ENCODE measurements around the gene IQSEC1.

IQSEC1 gene

DNA sequence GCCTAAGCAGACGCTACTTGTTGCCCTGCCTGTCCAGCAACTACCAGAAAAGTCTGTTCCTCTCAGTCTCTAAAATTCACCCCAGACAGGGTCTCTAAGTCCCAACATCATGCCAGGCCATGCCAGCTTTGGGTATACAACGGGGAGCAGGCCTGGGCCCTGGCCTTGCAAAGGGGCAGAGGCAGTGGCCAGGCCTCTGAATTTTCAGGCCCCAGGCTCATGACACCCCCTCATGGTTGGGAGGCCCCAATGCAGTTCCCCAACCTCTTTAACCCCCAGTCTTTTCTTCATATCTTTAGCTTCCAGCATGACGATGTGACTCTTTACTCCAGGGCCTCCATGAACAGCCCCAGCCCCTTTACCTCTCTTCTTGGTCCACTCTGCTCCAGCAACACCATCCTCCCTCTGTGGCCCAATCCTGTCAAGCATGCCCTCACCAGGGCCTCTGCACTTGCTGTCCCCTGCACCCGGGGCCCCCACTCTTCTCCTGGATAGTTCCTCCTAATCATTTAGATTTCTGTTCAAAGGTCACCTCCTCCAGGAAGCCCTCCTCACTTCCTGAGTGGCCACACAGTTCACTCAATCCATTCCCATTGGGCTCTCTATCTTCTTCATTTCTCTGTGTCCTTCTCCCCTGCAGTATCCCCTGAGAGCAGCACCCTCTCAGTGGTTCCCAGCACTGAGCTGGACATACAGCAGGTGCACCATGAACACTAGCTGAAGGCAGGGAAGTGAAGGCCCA lies 4.8 kb downstream of the IQSEC1 start:
- DNase-seq (ENCODE audit: low read depth in 2 of 2) = no peak

DNA sequence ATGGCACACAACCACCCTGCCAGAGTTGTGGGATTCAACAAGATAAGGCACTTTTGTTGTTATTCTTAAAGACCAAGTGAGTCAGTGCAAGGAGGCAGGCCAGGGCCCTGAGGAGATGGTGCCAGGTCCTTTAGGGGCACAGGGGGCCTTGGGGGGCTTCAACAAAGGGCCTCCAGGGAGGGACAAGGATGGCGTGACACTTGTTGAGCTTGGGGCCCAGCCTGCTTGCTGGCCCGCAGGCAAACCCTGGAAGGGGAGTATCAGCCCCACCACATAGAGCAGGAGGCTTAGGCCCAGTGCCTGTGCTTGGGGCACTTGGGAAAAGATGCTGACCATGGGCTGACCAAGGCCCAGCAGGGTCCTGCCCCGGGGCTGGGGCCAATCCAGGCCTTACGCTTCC lies 5.5 kb downstream of the IQSEC1 start:
- DNase-seq (ENCODE audit: low read depth in 2 of 2) = no peak

DNA sequence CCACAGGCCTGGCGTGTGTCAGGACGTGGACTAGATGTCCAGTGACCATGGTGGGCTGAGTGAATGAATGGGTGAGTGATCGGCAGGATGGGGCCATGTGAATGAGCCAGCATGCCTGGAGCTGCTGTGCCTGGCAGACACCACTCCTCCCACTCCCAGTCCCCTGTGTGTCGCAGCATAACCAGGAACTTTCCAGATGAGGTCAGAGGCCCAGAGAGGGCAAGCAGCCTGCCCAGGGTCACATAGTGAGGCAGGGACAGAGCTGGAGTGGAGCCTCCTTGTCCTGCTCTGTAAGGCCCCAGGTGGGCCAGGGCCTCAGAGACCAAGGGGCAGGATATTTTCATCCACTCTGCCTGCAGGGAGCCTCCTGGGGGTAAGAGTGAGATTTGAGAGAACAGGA lies 6.4 kb downstream of the IQSEC1 start:
- no peak for DNase-seq (ENCODE audit: low read depth in 2 of 2)

DNA sequence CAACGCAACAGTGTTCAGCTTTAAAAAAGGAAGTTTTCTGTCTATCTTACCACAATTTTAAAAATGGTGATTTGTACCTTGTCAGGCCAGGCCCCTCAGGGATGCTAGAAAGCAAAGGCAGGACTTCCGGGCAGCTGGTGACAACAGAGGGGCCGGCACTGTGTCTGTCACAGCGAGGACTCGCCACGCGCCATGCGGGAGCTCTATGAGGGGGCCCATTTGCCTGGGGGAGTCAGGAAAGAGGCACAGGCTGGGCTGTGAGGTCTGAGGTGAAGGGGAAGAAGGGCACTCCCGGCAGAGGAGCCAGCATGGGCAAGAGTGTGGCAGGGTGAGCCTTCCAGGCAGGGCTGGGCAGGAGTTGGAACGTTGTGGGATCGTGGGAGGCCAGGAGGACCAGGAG lies 7.0 kb downstream of the IQSEC1 start:
- no peak for DNase-seq (ENCODE audit: low read depth in 2 of 2)

DNA sequence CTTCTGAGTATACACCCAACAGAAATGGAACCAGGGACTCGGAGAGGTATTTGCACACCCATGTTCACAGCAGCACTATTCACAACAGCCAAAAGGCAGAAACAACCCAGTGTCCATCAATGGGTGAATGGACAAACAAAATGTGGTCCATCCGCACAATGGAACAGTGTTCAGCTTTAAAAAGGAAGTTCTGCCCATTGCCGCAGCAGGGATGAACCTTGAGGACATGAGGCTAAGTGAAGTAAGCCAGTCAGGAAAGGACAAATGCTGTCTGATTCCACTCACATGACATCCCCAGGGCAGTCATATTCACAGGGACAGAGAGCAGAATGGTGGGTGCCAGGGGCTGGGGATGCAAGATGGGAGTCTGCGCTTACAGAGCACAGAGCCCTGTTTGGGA lies 7.5 kb downstream of the IQSEC1 start:
- DNase-seq (ENCODE audit: low read depth in 2 of 2) = no peak

DNA sequence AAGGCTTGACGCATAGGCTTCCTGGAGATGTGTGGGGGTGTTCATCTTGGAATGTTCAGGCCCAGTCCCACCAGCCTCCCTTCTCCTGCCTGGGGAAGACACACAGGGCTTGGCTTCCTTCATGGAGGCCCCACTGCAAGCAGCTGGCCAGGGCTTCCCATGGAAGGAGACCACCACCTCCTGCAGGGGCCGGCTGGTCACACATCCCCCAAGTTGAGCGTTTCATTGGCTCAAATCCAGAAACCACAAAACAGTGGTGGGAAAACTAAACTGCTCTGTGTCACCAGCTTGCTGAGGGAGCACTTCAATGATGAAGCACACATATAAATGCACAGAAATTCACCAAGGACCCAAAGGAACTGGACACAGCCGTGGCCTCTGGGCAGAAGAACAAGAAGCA lies 8.3 kb downstream of the IQSEC1 start:
- DNase-seq (ENCODE audit: low read depth in 2 of 2) = no peak

DNA sequence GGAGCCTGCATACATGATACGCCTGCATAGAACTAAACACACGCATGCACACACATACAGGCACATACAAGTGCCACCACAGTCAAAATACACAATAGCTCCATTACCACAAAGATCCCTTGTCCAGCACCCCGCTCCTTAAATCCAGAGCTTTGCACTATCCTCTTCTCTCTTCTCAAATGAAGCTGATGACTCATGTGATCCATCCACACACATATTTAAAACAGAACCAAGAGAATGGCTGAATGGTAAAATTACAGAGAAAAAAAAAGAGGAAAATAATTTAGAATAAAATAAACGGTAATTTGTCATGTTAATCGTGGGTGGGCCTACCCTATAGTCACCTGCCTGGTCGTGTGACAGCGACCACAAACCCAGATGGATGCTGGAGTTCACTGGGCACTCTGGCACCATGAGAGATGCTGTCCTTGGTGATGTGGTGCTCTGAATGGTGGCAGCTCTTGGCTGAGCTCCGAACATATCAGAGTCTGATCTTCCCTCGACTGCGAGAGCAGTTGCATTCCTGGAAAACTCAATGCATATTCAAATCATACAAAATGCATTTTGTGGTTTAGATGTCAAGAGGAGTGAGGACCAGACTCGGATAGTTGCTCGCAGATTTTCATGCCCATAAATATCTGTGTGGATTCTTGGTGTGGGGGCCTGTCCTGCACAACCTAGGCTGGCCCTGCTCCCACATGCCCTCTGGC lies 8.9 kb downstream of the IQSEC1 start:
- DNase-seq (ENCODE audit: low read depth in 2 of 2) = no peak

DNA sequence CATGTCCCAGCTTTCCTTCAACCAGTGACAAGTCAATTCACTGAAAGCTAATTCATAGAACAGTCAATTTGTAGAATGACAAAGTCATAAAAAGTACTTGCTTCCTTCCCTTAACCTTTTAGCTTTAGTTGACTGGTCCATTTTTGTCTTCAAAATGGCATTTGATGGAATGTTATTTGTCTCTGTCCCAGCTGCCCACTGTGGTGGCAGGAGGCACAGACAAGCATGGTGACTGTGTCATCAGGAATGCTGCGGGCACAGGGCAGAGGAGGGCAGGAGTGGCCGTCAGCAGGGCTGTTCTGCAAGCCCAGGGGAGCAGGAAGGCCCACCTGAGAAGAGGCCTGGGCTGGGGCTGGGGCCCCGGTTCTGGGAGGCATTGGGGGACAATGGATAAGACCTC lies 10.0 kb downstream of the IQSEC1 start:
- no peak for DNase-seq (ENCODE audit: low read depth in 2 of 2)

DNA sequence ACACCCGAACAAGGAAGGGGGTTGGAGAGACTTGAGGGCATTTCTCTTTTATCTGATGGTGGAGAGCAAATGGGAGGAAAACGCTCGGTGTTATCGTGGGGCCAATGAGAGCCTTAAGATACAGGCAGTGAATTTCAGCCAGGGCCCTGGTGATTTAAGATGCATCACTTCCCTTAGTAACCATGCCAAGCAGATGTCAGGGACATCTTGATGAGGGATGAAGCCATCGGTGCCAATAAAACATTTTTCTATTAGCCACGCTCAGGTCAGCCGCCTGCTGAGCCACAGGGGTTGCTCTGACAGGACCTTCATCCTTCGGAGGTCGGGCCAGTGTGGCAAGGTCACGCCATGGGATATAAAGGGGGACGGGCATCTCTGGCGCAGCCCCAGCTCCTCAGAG lies 10.6 kb downstream of the IQSEC1 start:
- no peak for DNase-seq (ENCODE audit: low read depth in 2 of 2)

DNA sequence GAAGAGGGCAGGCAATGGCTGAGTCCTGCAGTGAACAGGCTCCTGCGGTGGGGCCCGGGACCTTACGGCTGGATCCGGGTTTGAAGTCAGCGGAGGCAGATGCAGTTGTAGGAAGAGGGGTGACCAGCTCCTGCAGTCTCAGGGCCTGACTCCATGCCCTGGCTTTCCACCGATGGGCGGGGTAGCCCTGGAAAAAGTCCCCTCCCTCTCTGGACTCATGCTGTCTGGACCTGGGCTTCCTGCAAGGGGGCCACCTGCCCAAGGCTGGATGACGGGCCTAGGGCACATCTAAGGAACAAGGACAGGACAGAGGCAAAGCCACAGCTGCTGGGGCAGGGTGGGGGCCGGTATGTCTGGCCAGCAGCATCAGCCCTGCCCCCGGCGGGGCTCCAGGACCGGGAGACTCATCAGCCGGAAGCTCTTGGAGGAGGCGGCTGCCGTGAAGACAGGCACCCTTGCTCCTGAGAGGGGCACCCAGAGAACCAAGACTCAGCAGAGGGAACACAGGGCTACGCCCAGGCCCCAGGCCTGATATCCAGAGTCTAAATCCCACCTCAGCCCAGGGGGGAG lies 12.8 kb downstream of the IQSEC1 start:
- DNase-seq (ENCODE audit: low read depth in 2 of 2) = no peak

DNA sequence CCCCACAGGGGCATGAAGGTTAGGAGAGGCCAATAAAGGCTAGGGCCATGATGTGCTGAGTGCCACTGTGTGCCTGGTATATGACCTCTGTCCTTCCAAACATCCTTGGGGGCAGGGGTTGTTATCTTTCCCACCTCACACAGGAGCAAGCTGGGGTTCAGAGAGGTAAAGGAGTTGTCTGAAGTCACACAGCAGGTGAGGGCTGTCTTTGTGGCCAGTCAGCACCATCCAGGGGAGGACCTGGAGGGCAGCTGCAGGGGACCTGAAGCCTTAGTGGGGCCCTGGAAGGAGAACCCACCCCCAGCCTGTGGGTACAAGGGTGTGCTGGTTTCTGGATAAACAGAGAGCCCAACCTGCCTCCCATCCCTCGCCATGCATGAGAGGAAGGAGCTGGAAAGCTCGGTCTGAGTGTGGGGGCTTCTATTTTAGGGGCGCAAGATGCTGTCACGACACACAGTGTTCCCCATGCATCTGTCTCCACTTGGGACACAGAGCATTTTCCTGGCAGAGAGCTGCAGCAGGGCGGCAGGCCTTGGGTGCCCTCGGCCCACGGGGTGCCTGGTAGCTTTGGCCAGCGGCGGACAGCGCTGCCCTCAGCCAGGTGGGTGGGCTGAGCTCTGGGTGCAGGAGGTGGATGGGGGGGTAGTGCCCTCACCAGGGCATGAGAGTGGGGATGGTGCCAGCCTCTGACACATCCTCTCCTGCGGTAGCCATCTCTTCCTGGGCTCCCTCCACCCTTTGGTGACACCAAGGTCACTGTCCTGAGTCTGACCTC lies 14.7 kb downstream of the IQSEC1 start:
- no peak for DNase-seq (ENCODE audit: low read depth in 2 of 2)

DNA sequence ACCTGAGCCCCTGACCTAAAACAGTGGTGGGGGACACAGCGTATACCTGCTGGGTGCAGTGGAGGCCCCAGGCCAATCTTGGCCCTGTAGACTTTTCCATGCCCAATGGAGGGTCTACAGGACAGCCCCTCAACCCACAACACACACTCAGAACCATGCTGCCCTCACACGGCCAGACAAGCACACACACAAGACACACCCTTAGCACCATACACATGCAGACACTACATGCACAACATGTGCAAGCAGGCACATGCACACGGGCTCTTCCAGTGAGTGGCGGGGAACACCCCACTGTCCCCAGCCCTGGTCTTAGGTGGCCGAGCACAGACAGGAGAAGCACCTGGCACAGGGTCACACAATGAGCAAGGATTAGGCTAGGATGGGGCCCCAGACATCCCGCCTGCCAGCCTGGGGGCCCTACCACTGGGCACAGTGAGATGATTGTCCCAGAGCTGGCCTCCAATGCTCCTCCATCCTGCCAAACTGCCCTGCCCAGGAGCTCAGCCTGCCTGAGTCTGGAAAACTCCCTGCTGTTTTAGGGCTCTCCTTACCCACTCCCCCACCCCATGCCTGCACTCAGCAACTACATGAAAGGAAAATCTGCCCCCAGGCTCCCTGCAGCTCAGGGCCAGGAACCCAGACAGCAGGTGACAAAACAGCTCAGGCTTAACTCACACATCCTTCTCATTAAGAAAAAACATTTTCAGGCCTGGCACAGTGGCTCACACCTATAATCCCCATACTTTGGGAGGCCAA lies 15.8 kb downstream of the IQSEC1 start:
- DNase-seq (ENCODE audit: low read depth in 2 of 2) = no peak

DNA sequence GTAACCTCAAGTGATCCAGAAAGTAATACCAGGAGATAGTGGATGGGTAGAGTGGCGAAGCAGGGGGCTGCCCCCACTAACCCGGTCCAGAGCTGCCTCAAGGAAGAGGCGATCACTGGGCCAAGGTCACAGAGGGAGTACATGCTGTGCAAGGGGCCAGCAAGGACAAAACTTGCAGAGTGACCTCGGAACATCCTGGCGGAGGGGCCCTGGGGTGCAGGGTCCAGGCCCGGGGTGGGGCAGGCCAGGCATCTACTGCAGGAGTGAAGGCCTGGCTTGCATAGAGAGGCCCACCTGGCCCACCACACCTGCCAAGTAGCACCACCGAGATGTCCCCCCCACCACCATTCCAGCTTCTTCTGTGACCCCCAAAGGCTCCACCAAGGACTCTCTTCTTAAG lies 17.6 kb downstream of the IQSEC1 start:
- no peak for DNase-seq (ENCODE audit: low read depth in 2 of 2)

DNA sequence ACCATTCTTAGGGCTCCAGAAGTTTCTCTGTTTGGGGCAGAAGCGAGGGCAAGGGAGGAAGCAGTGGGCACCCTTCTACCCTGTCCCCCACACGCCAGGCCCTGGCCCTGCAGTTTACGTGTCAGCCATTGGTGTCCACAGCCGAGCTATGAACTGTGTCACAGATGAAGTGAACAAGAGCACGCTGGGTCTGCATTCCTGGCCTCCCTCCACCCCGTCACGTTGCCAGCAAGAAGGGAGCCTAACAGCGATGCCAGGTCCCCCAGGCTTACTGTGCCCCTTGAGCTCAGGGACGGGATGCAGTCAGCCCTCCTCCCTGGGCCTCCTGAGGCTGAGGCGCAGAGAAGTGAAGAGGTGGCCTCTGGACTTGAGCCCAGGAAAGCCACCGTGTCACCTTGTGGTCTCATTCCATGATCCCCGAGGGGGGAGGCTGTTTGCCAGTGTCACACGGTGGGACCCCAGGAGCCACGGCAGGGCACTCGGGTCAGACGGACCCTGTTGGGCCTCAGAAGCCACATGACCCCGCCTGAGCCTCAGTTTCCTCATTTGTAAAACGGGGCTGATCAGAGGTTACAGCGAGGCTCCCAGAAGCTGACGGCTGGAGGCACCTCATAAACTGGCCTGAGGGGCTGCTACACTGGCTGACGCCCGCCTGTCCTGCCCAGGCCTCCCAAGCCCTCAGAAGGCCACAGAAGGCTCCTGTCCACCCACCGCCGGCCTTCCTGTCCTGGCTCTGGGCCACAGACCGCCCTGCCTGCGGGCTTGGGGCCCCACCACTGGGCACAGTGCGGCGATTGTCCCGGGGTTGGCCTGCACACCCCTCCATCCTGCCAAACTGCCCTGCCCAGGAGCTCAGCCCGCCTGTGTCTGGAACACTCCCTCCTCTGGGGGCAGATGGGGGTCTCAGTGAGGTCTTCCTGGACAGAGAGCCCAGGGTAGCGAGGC lies 18.6 kb downstream of the IQSEC1 start:
- DNase-seq (ENCODE audit: low read depth in 2 of 2) = no peak

DNA sequence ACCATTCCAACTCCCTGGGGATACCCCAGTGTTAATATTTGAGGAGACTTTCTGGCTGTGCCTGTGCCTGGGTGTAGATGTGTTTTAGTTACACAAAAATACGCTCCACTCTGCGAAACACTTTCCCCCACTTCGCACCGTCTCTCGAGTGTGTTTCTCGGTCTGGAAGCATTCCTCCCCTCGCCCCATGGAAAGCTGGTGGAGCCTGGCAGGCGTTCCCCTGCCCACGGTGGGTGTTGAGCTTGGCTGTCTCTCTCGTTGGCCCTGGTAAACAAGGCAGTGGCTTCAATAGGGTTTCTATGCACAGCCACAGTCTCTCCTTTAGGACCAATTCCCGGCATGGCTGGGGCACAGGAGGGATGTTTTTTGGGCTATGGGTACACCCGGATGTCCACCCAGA lies 19.3 kb downstream of the IQSEC1 start:
- no peak for DNase-seq (ENCODE audit: low read depth in 2 of 2)

DNA sequence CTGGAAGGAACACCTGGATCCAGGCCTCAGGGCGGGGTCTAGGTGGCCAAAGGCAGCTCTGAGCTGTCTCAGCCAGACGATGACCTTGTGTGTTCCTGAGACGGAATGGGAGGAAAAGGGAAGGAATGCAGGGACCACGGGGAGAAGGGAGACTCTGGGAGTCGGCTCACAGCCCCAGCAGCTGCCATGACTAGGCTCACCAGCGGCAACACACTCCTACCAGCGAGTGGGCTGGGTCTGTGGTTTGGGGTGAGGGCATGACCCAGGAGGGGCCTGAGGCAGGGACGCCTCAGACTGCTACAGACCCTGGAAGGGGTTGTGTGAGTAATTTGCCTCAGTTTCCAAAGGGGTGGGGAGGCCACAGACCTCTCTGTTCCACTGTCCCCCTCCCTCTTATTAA lies 19.8 kb downstream of the IQSEC1 start:
- no peak for DNase-seq (ENCODE audit: low read depth in 2 of 2)

DNA sequence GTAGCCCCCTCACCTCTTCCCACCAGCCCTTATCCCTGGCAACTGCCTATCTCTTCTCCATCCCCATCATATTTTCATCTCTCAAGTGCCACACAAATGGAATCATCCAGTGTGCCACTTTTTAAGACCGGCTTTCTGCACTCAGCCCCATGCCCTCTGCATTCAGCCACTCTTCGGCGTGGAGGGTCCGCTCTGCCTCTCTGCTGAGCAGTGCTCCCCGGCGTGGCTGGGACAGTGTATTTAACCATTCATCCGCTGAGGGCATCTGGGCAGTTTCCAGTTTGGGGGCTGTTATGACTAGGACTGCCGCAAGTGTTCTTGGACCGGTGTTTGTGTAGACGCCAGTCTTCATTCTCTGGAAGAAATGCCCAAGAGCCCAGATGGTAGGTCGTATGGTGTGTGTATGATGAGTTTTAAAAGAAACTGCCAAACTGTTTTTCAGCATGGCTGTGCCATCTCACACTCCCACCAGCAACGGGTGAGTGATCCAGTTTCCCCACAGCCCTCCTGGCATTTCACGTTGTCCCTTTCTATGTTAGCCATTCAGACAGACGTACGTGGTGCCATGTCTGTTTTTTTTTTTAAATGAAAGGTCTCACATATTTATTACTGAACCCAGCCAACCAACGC lies 20.9 kb downstream of the IQSEC1 start:
- no peak for DNase-seq (ENCODE audit: low read depth in 2 of 2)

DNA sequence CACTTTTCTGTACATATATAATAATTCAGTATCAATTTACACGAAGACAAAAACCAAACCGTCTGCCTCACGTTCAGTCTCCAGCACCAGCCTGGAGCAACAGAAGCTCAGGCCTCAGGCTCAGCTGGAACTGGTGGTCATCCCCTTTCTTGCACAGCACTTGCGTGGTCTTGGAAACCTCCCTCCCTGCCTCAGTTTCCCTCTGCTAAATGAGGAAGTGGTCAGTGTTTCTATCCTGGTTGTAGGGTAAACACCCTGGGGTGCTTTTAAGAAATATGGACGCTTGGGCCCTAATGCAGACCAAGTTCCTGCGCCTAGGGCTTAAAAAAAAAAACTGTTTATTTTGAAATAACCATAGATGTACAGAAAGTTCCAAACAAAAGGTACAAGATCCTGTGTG lies 21.6 kb downstream of the IQSEC1 start:
- DNase-seq (ENCODE audit: low read depth in 2 of 2) = no peak

DNA sequence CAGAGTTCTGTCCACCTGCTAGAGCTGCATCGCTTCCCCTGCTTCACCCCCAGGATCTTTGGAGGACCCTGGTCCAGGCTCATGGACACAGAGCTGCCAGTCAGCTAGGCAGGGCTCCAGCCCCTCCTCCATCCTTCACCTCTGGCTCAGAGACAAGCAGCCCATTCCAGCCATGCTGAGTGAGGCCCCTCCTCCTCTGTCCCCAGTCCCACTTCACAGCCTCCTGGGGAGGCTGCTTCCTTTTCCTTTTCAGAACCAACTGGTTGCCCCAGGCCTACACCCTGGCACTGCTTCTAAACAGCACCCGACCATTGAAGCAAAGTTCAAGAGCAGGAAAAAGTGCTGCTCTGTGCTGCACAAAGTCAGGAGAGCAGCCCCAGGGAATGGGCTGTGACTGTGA lies 22.2 kb downstream of the IQSEC1 start:
- DNase-seq (ENCODE audit: low read depth in 2 of 2) = no peak

DNA sequence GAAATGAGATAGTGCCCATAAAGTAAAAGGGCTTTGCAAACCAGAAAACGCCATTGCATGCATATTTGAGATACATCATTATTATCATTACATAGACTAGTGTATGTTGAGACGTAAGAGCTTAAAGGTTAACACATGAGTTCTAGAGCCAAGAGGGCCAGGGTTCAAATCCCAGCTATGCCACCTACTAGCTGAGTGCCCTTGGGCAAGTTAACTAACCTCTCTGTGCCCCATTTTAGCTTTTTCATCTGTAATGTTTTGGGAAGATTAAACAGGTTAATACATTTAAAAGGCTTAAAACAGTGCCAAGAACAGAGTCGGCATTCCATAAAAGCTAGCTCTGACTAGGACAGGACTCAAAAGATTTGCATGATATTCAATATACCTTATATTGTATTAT lies 22.8 kb downstream of the IQSEC1 start:
- DNase-seq (ENCODE audit: low read depth in 2 of 2) = no peak
